Upper lobe of left lung (tissue), 4 donors: ENCODE data around the gene TBX15.

Experiments used
- CTCF ChIP-seq, 6 experiments: fragments of 450-650 bp in 4 of 6; fragments of 200-600 bp in 2 of 6; sonication (generic) in 2 of 6; IDR thresholded peaks; one replicate each; pipeline ENCODE4 v1.5.1; 2016 to 2019; ENCODE audit warnings: antibody characterized with exemption in 6 of 6
- EP300 ChIP-seq, 4 donors: sonication (generic); formaldehyde crosslinking; IDR thresholded peaks; one replicate each; pipeline ENCODE4 v1.5.1; 2017; ENCODE audit warnings: antibody characterized with exemption in 4 of 4, control low read depth in 2 of 4
- POLR2A ChIP-seq, 4 donors: fragments of 450-650 bp; IDR thresholded peaks; one replicate each; pipeline ENCODE4 v1.5.1; 2016 to 2017; ENCODE audit warnings: antibody characterized with exemption in 4 of 4, mild to moderate bottlenecking in 2 of 4

- TF ChIP-seq CTCF (IDR thresholded peaks at IDR 0.05) (no peak), POLR2A (IDR thresholded peaks at IDR 0.05) (no peak), EP300 (IDR thresholded peaks at IDR 0.05) (no peak)
Measured at GRCh38 chr1:119011706-119012105, 23.6 kb upstream of the TBX15 start.
